ENCODE results near the gene PRKCH. TPM values are rescaled to one million over a fixed set of nuclear protein-coding genes. Genes with fewer than 3 reads are reported as not detected.

The PRKCH gene
- total and polyA plus RNA-seq, 2 donors (not counting 3 experiments of a cell fraction or from before 2014, with no cell fraction given): 97.7 to 103 TPM

GRCh38 chr14:61591862-61592261 lies 270.5 kb downstream of the PRKCH start:
- Histone ChIP-seq H2AFZ (ENCODE audit: low read depth, low read length) (no peak overlapping the region), H4K20me1 (replicated peaks; ENCODE audit: control insufficient read depth, extremely low read depth, insufficient read depth, low read length) (no peaks in the 10 kb centered on the region), H3K27ac (ENCODE audit: insufficient read depth, low read depth, low read length) (no peak overlapping the region), H3K4me2 (ENCODE audit: insufficient read depth, low read length) (no peak overlapping the region), H3K9me3 (replicated peaks; ENCODE audit: control insufficient read depth, insufficient read depth, low read length) (no peaks in the 10 kb centered on the region), H3K9ac (replicated peaks; ENCODE audit: extremely low read depth, insufficient read depth, low read length) (no peak overlapping the region), H3K36me3 (ENCODE audit: control insufficient read depth in 2 of 2, extremely low read depth in 1 of 2, insufficient read depth in 2 of 2, low read length in 2 of 2) (no peaks in the 10 kb centered on the region), H3K79me2 (ENCODE audit: control insufficient read depth, insufficient read depth, low read length) (no peaks in the 10 kb centered on the region), H3K27me3 (ENCODE audit: control insufficient read depth in 2 of 2, insufficient read depth in 2 of 2, low read length in 2 of 2) (no peaks in the 10 kb centered on the region), H3K4me3 (replicated peaks in 1 of 3; ENCODE audit: insufficient read depth in 1 of 3, low read depth in 1 of 3, low read length in 3 of 3) (no peak overlapping the region), H3K4me1 (ENCODE audit: control insufficient read depth, extremely low read depth, insufficient read depth, low read length) (peaks cover 2% of the 10 kb centered on the region), H3K9me1 (replicated peaks; ENCODE audit: control insufficient read depth, extremely low read depth, insufficient read depth, low read length) (no peaks in the 10 kb centered on the region)
- intact Hi-C loops (cut with micrococcal nuclease): no loop called here
- no peak for FAIRE-seq
- ChIA-PET CTCF (no interaction called here), POLR2A (no interaction called here)
- no TSS peak for BruUV-seq (replicated peaks)
- DNase-seq (ENCODE audit: low read depth, low spot score): no peak
- dilution Hi-C loops (cut with MboI; ENCODE audit: extremely low pct_ligation_motif_present, low sequenced_read_pairs): no loop called here
- TF ChIP-seq MYC (IDR thresholded peaks at IDR 0.05; ENCODE audit: low read depth, low read length) (no peak), POLR2AphosphoS5 (IDR thresholded peaks at IDR 0.05; ENCODE audit: insufficient read depth, low read depth, low read length) (no peak), EZH2 (IDR thresholded peaks at IDR 0.05; ENCODE audit: borderline replicate concordance, low read depth, low read length, severe bottlenecking) (no peak), POLR2A (IDR thresholded peaks at IDR 0.05; ENCODE audit: low read depth, low read length) (no peak), CTCF (IDR thresholded peaks at IDR 0.05; ENCODE audit: extremely low read depth in 1 of 2, insufficient read depth in 1 of 2, low read depth in 1 of 2, low read length in 2 of 2) (no peak), MAX (IDR thresholded peaks at IDR 0.05; ENCODE audit: insufficient read depth, insufficient read length) (no peak), JUN (IDR thresholded peaks at IDR 0.05; ENCODE audit: borderline replicate concordance, insufficient read depth, insufficient read length, low read depth) (no peak), GATA2 (IDR thresholded peaks at IDR 0.05; ENCODE audit: insufficient read depth, insufficient read length, low read depth, low read length) (no peak), FOS (IDR thresholded peaks at IDR 0.05; ENCODE audit: borderline replicate concordance, insufficient read depth, low read length) (no peak)
